ENCODE data around the gene SPOUT1. TPM values are rescaled to one million over a fixed set of nuclear protein-coding genes. Genes with fewer than 3 reads are reported as not detected.
A peak's percentile ranks its signal among the peaks of the same experiment; 100 is the strongest.
"Not testable (repeated sequence)": the region's sequence is repeated elsewhere in the genome, so short reads cannot be mapped to it uniquely, and the experiment has no call there.

Gene SPOUT1
- total RNA-seq, 1 donor from 2014 or later, result 25.6 TPM

GRCh38 chr9:128862401-128862851, 32.8 kb upstream of the SPOUT1 start:
- H3K27me3 Mint-ChIP-seq (ENCODE audit: low read depth), result no peaks in the 10 kb centered on the region
- H3K9me3 Mint-ChIP-seq (ENCODE audit: low read depth), result no peaks in the 10 kb centered on the region
- peaks cover 3% of the 10 kb centered on the region for H3K4me1 Mint-ChIP-seq (ENCODE audit: low read depth)
- H3K27ac Mint-ChIP-seq (ENCODE audit: unreplicated experiment), result no peak overlapping the region
- H3K4me3 Mint-ChIP-seq (ENCODE audit: unreplicated experiment), result no peak overlapping the region
- TF ChIP-seq, protein P1, sequence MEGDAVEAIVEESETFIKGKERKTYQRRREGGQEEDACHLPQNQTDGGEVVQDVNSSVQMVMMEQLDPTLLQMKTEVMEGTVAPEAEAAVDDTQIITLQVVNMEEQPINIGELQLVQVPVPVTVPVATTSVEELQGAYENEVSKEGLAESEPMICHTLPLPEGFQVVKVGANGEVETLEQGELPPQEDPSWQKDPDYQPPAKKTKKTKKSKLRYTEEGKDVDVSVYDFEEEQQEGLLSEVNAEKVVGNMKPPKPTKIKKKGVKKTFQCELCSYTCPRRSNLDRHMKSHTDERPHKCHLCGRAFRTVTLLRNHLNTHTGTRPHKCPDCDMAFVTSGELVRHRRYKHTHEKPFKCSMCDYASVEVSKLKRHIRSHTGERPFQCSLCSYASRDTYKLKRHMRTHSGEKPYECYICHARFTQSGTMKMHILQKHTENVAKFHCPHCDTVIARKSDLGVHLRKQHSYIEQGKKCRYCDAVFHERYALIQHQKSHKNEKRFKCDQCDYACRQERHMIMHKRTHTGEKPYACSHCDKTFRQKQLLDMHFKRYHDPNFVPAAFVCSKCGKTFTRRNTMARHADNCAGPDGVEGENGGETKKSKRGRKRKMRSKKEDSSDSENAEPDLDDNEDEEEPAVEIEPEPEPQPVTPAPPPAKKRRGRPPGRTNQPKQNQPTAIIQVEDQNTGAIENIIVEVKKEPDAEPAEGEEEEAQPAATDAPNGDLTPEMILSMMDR (IDR thresholded peaks at IDR 0.05), result no peak
- no peak for DNase-seq (ENCODE audit: low spot score)
- H3K36me3 Mint-ChIP-seq (ENCODE audit: low read depth), result no peaks in the 10 kb centered on the region

- Mint-ChIP-seq H3K4me3 (ENCODE audit: unreplicated experiment) (no peak overlapping the region), H3K9me3 (ENCODE audit: low read depth) (no peaks in the 10 kb centered on the region), H3K27me3 (ENCODE audit: low read depth) (no peaks in the 10 kb centered on the region), H3K36me3 (ENCODE audit: low read depth) (no peaks in the 10 kb centered on the region), H3K4me1 (ENCODE audit: low read depth) (peaks cover 3% of the 10 kb centered on the region), H3K27ac (ENCODE audit: unreplicated experiment) (no peak overlapping the region)
- DNase-seq (ENCODE audit: low spot score), result no peak
- TF ChIP-seq, protein P1 (IDR thresholded peaks at IDR 0.05), result no peak
Measured at GRCh38 chr9:128861501-128861900, 31.9 kb upstream of the SPOUT1 start.

GRCh38 chr9:128860937-128861336, 31.3 kb upstream of the SPOUT1 start:
- no peaks in the 10 kb centered on the region for H3K27me3 Mint-ChIP-seq (ENCODE audit: low read depth)
- no peak overlapping the region for H3K27ac Mint-ChIP-seq (ENCODE audit: unreplicated experiment)
- no peaks in the 10 kb centered on the region for H3K9me3 Mint-ChIP-seq (ENCODE audit: low read depth)
- H3K36me3 Mint-ChIP-seq (ENCODE audit: low read depth), result no peaks in the 10 kb centered on the region
- H3K4me1 Mint-ChIP-seq (ENCODE audit: low read depth), result peaks cover 3% of the 10 kb centered on the region
- TF ChIP-seq, protein P1 (IDR thresholded peaks at IDR 0.05), result no peak
- no peak for DNase-seq (ENCODE audit: low spot score)
- no peak overlapping the region for H3K4me3 Mint-ChIP-seq (ENCODE audit: unreplicated experiment)

DNA sequence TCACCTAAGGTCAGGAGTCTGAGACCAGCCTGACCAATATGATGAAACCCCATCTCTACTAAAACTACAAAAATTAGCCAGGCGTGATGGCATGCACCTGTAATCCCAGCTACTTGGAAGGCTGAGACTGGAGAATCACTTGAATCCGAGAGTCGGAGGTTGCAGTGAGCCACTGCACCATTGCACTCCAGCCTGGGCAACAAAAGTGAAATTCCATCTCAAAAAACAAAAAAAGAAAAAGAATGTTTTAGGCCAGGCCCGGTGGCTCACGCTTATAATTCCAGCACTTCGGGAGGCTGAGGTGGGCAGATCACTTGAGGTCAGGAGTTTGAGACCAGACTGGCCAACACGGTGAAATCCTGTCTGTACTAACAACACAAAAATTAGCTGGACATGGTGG, 28.9 kb upstream of the SPOUT1 start:
- H3K36me3 Mint-ChIP-seq (ENCODE audit: low read depth), result not testable (repeated sequence)

DNA sequence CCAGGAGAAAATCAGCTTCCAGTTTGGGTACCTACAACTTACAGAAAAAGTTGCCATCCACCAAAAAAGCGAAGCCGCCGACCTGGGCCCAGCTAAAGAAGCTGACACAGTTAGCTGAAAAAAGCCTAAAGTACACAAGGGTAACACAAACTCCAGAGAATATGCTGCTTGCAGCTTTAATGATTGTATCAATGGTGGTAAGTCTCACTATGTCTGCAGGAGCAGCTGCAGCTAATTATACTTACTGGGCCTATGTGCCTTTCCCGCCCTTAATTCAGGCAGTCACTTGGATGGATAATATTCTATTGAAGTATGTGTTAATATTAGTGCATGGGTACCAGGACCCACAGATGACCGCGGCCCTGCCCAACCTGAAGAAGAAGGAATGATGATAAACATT, 24.9 kb upstream of the SPOUT1 start:
- H3K36me3 Mint-ChIP-seq (ENCODE audit: low read depth); H3K27me3 Mint-ChIP-seq (ENCODE audit: low read depth); H3K27ac Mint-ChIP-seq (ENCODE audit: unreplicated experiment); DNase-seq (ENCODE audit: low spot score); H3K4me3 Mint-ChIP-seq (ENCODE audit: unreplicated experiment); H3K4me1 Mint-ChIP-seq (ENCODE audit: low read depth): not testable (repeated sequence)
- peaks cover 15% of the 10 kb centered on the region for H3K9me3 Mint-ChIP-seq (ENCODE audit: low read depth)

More for the DNA sequence above, 28.9 kb upstream of the SPOUT1 start:
- H3K4me1 Mint-ChIP-seq (ENCODE audit: low read depth); H3K27ac Mint-ChIP-seq (ENCODE audit: unreplicated experiment); DNase-seq (ENCODE audit: low spot score); H3K27me3 Mint-ChIP-seq (ENCODE audit: low read depth); H3K9me3 Mint-ChIP-seq (ENCODE audit: low read depth); H3K4me3 Mint-ChIP-seq (ENCODE audit: unreplicated experiment): not testable (repeated sequence)

DNA sequence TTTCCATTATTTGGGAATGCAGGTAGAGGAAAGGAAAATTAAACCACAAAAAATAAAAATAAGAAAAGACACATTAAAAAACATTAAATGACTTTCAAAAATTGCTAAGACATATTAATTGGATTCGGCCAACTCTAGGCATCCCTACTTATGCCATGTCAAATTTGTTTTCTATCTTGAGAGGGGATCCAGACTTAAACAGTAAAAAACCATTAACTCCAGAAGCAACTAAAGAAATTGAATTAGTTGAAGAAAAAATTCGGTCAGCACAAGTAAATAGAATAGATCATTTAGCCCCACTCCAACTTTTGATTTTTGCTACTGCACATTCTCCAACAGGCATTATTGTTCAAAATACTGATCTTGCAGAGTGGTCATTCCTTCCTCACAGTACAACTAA, 23.1 kb upstream of the SPOUT1 start:
- H3K36me3 Mint-ChIP-seq (ENCODE audit: low read depth); H3K27me3 Mint-ChIP-seq (ENCODE audit: low read depth); H3K4me3 Mint-ChIP-seq (ENCODE audit: unreplicated experiment); DNase-seq (ENCODE audit: low spot score); H3K4me1 Mint-ChIP-seq (ENCODE audit: low read depth); H3K27ac Mint-ChIP-seq (ENCODE audit: unreplicated experiment): not testable (repeated sequence)
- H3K9me3 Mint-ChIP-seq (ENCODE audit: low read depth), result peaks cover 22% of the 10 kb centered on the region

DNA sequence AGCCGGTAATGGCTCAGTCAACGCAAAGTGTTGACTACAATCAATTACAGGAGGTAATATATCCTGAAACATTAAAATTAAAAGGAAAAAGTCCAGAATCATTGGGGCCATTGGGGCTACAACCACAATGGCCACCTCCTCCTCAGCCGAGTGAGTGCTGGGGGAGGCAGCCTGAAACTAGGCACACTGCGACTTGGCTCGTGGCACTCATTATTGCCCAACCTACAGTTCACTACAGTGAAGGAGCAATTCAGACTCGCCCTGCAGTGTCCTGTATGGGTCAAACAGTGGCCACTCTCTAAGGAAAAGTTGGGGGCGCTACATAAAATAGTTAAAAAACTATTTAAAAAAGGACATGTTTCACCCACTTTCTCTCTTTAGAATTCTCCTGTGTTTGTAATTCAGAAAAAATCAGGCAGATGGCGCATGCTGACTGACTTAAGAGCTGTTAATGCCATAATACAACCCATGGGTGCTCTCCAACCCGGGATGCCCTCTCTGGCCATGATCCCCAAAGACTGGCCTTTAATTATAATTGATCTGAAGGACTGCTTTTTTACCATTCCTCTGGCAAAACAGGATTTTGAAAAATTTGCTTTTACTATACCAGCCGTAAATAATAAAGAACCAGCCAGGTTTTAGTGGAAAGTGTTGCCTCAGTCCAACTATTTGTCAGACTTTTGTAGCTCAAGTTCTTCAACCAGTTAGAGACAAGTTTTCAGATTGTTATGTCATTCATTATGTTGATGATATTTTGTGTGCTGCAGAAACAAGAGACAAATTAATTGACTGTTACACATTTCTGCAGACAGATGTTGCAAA, 22.4 kb upstream of the SPOUT1 start:
- not testable (repeated sequence) for H3K36me3 Mint-ChIP-seq (ENCODE audit: low read depth); H3K27ac Mint-ChIP-seq (ENCODE audit: unreplicated experiment); H3K27me3 Mint-ChIP-seq (ENCODE audit: low read depth); H3K4me3 Mint-ChIP-seq (ENCODE audit: unreplicated experiment); DNase-seq (ENCODE audit: low spot score); H3K4me1 Mint-ChIP-seq (ENCODE audit: low read depth)
- TF ChIP-seq, protein P1 (IDR thresholded peaks at IDR 0.05), result peak; percentile 83
- H3K9me3 Mint-ChIP-seq (ENCODE audit: low read depth), result peaks cover 24% of the 10 kb centered on the region

- not testable (repeated sequence) for H3K36me3 Mint-ChIP-seq (ENCODE audit: low read depth); H3K27ac Mint-ChIP-seq (ENCODE audit: unreplicated experiment); DNase-seq (ENCODE audit: low spot score); H3K4me3 Mint-ChIP-seq (ENCODE audit: unreplicated experiment); H3K4me1 Mint-ChIP-seq (ENCODE audit: low read depth); H3K27me3 Mint-ChIP-seq (ENCODE audit: low read depth)
- peaks cover 24% of the 10 kb centered on the region for H3K9me3 Mint-ChIP-seq (ENCODE audit: low read depth)
Measured at GRCh38 chr9:128851024-128851423, 21.4 kb upstream of the SPOUT1 start.

All from chondrocyte (in vitro differentiated cells).